ENCODE results near the gene MRPL4. TPM values are rescaled to one million over a fixed set of nuclear protein-coding genes. Genes with fewer than 3 reads are reported as not detected.

Gene MRPL4
- total RNA-seq, 1 experiment from 2014 or later = 112 TPM

DNA sequence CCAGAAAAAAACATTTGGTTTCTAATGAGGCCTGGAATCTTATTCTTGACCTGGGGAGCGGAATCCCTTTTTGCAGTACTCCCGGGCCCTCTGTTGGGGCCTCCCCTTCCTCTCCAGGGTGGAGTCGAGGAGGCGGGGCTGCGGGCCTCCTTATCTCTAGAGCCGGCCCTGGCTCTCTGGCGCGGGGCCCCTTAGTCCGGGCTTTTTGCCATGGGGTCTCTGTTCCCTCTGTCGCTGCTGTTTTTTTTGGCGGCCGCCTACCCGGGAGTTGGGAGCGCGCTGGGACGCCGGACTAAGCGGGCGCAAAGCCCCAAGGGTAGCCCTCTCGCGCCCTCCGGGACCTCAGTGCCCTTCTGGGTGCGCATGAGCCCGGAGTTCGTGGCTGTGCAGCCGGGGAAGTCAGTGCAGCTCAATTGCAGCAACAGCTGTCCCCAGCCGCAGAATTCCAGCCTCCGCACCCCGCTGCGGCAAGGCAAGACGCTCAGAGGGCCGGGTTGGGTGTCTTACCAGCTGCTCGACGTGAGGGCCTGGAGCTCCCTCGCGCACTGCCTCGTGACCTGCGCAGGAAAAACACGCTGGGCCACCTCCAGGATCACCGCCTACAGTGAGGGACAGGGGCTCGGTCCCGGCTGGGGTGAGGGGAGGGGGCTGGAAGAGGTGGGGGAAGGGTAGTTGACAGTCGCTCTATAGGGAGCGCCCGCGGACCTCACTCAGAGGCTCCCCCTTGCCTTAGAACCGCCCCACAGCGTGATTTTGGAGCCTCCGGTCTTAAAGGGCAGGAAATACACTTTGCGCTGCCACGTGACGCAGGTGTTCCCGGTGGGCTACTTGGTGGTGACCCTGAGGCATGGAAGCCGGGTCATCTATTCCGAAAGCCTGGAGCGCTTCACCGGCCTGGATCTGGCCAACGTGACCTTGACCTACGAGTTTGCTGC is 35.1 kb downstream of the MRPL4 start, which contains the start of gene ICAM4:
TSS of gene ICAM4 (plus strand) at position 153 of the 935 bp plus-strand sequence. CDS start at position 211, 58 bp downstream.
- Mint-ChIP-seq H3K4me1 (peaks cover 29% of the 10 kb centered on the region), H3K9me3 (no peaks in the 10 kb centered on the region)

More for the DNA sequence above, 35.1 kb downstream of the MRPL4 start, which contains the start of gene ICAM4:
- Mint-ChIP-seq H3K27me3 (ENCODE audit: low read depth) (peaks cover 63% of the 10 kb centered on the region), H3K4me3 (peak within 1 kb of the TSS; percentile 68), H3K27ac (no peak within 1 kb of the TSS), H3K36me3 (no peaks in the 10 kb centered on the region; the same call in 1 of the 2 replicates)
- CTCF ChIA-PET = interaction anchor here (0.5 to 9.0 kb wide), 13 partner anchors 8 to 156 kb away, joined by 3 to 180 read pairs (median 4); partner anchors contain the start of genes ICAM1 and TYK2
- POLR2A ChIA-PET = interaction anchor here (0.8 to 1.3 kb wide), 2 partner anchors 16 to 20 kb away, joined by 3 to 6 read pairs; partner anchors contain the start of gene ICAM1
- TF ChIP-seq, protein P1, sequence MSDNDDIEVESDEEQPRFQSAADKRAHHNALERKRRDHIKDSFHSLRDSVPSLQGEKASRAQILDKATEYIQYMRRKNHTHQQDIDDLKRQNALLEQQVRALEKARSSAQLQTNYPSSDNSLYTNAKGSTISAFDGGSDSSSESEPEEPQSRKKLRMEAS (CRISPR knock-in tag; IDR thresholded peaks at IDR 0.05) = peak; percentile 60; the same call in 1 of the 2 replicates
- no peak for TF ChIP-seq IRF2 (CRISPR knock-in tag; IDR thresholded peaks at IDR 0.05; ENCODE audit: borderline replicate concordance, low read depth)
- TF ChIP-seq, protein P2, sequence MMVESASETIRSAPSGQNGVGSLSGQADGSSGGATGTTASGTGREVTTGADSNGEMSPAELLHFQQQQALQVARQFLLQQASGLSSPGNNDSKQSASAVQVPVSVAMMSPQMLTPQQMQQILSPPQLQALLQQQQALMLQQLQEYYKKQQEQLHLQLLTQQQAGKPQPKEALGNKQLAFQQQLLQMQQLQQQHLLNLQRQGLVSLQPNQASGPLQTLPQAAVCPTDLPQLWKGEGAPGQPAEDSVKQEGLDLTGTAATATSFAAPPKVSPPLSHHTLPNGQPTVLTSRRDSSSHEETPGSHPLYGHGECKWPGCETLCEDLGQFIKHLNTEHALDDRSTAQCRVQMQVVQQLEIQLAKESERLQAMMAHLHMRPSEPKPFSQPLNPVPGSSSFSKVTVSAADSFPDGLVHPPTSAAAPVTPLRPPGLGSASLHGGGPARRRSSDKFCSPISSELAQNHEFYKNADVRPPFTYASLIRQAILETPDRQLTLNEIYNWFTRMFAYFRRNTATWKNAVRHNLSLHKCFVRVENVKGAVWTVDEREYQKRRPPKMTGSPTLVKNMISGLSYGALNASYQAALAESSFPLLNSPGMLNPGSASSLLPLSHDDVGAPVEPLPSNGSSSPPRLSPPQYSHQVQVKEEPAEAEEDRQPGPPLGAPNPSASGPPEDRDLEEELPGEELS (CRISPR knock-in tag; IDR thresholded peaks at IDR 0.05) = 0 out of 2 replicates have a peak, but pooled peaks have one; percentile 35
- TF ChIP-seq ESRRA (CRISPR knock-in tag; IDR thresholded peaks at IDR 0.05; ENCODE audit: borderline replicate concordance) = peak; percentile 30; the same call in 1 of the 2 replicates
- TF ChIP-seq, protein P3, sequence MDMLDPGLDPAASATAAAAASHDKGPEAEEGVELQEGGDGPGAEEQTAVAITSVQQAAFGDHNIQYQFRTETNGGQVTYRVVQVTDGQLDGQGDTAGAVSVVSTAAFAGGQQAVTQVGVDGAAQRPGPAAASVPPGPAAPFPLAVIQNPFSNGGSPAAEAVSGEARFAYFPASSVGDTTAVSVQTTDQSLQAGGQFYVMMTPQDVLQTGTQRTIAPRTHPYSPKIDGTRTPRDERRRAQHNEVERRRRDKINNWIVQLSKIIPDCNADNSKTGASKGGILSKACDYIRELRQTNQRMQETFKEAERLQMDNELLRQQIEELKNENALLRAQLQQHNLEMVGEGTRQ (CRISPR knock-in tag; IDR thresholded peaks at IDR 0.05) = peak; percentile 61
- peak; percentile 74; the same call in 1 of the 2 replicates for TF ChIP-seq FOXP1 (CRISPR knock-in tag; IDR thresholded peaks at IDR 0.05; ENCODE audit: borderline replicate concordance)
- TF ChIP-seq GABPB1 (CRISPR knock-in tag; IDR thresholded peaks at IDR 0.05) = peak; percentile 20; the same call in 1 of the 2 replicates
- TF ChIP-seq SMAD3 (CRISPR knock-in tag; IDR thresholded peaks at IDR 0.05; ENCODE audit: borderline replicate concordance) = peak; percentile 43; the same call in 1 of the 2 replicates
- TF ChIP-seq, protein P4, sequence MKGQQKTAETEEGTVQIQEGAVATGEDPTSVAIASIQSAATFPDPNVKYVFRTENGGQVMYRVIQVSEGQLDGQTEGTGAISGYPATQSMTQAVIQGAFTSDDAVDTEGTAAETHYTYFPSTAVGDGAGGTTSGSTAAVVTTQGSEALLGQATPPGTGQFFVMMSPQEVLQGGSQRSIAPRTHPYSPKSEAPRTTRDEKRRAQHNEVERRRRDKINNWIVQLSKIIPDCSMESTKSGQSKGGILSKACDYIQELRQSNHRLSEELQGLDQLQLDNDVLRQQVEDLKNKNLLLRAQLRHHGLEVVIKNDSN (CRISPR knock-in tag; IDR thresholded peaks at IDR 0.05) = peak; percentile 61
- TF ChIP-seq CREM (CRISPR knock-in tag; IDR thresholded peaks at IDR 0.05) = 0 out of 2 replicates have a peak, but pooled peaks have one; percentile 39
- TF ChIP-seq GTF2I (CRISPR knock-in tag; conservative IDR thresholded peaks at IDR 0.05) = 0 out of 2 replicates have a peak, but pooled peaks have one; percentile 28
- TF ChIP-seq, protein P5, sequence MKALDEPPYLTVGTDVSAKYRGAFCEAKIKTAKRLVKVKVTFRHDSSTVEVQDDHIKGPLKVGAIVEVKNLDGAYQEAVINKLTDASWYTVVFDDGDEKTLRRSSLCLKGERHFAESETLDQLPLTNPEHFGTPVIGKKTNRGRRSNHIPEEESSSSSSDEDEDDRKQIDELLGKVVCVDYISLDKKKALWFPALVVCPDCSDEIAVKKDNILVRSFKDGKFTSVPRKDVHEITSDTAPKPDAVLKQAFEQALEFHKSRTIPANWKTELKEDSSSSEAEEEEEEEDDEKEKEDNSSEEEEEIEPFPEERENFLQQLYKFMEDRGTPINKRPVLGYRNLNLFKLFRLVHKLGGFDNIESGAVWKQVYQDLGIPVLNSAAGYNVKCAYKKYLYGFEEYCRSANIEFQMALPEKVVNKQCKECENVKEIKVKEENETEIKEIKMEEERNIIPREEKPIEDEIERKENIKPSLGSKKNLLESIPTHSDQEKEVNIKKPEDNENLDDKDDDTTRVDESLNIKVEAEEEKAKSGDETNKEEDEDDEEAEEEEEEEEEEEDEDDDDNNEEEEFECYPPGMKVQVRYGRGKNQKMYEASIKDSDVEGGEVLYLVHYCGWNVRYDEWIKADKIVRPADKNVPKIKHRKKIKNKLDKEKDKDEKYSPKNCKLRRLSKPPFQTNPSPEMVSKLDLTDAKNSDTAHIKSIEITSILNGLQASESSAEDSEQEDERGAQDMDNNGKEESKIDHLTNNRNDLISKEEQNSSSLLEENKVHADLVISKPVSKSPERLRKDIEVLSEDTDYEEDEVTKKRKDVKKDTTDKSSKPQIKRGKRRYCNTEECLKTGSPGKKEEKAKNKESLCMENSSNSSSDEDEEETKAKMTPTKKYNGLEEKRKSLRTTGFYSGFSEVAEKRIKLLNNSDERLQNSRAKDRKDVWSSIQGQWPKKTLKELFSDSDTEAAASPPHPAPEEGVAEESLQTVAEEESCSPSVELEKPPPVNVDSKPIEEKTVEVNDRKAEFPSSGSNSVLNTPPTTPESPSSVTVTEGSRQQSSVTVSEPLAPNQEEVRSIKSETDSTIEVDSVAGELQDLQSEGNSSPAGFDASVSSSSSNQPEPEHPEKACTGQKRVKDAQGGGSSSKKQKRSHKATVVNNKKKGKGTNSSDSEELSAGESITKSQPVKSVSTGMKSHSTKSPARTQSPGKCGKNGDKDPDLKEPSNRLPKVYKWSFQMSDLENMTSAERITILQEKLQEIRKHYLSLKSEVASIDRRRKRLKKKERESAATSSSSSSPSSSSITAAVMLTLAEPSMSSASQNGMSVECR (CRISPR knock-in tag; IDR thresholded peaks at IDR 0.05; ENCODE audit: borderline replicate concordance) = peak; percentile 76; the same call in 1 of the 2 replicates
- TF ChIP-seq MXD4 (CRISPR knock-in tag; IDR thresholded peaks at IDR 0.05; ENCODE audit: borderline replicate concordance) = no peak
- TF ChIP-seq MYBL2 (CRISPR knock-in tag; IDR thresholded peaks at IDR 0.05) = peak; percentile 79; the same call in 1 of the 2 replicates
- 0 out of 2 replicates have a peak, but pooled peaks have one; percentile 42 for TF ChIP-seq TEAD1 (CRISPR knock-in tag; IDR thresholded peaks at IDR 0.05)
- TF ChIP-seq FOXK1 (CRISPR knock-in tag; IDR thresholded peaks at IDR 0.05) = peak; percentile 55; the same call in 1 of the 2 replicates
- TF ChIP-seq, protein P6, sequence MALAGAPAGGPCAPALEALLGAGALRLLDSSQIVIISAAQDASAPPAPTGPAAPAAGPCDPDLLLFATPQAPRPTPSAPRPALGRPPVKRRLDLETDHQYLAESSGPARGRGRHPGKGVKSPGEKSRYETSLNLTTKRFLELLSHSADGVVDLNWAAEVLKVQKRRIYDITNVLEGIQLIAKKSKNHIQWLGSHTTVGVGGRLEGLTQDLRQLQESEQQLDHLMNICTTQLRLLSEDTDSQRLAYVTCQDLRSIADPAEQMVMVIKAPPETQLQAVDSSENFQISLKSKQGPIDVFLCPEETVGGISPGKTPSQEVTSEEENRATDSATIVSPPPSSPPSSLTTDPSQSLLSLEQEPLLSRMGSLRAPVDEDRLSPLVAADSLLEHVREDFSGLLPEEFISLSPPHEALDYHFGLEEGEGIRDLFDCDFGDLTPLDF (CRISPR knock-in tag; IDR thresholded peaks at IDR 0.05) = no peak
- TF ChIP-seq RELA (CRISPR knock-in tag; IDR thresholded peaks at IDR 0.05; ENCODE audit: borderline replicate concordance) = no peak
- peak; percentile 31; the same call in 1 of the 2 replicates for TF ChIP-seq NFYB (CRISPR knock-in tag; conservative IDR thresholded peaks at IDR 0.05; ENCODE audit: low read depth)
- TF ChIP-seq, protein P7, sequence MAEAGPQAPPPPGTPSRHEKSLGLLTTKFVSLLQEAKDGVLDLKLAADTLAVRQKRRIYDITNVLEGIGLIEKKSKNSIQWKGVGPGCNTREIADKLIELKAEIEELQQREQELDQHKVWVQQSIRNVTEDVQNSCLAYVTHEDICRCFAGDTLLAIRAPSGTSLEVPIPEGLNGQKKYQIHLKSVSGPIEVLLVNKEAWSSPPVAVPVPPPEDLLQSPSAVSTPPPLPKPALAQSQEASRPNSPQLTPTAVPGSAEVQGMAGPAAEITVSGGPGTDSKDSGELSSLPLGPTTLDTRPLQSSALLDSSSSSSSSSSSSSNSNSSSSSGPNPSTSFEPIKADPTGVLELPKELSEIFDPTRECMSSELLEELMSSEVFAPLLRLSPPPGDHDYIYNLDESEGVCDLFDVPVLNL (CRISPR knock-in tag; IDR thresholded peaks at IDR 0.05; ENCODE audit: borderline replicate concordance, low read depth) = no peak
- no peak for TF ChIP-seq EMX1 (CRISPR knock-in tag; IDR thresholded peaks at IDR 0.05)
- ATAC-seq (peak; percentile 43), DNase-seq (ENCODE audit: low spot score) (peak; percentile 71)

All from WTC11 (cell line).